Fibroblast of the aortic adventitia (primary cell): ENCODE measurements around the gene WNT16. TPM values are rescaled to one million over a fixed set of nuclear protein-coding genes. Genes with fewer than 3 reads are reported as not detected.
A peak's percentile ranks its signal among the peaks of the same experiment; 100 is the strongest.

Experiments used
- DNase-seq: peaks from one replicate; pipeline ENCODE4 v3.0.0-alpha.2; 2010; ENCODE audit warnings: low read depth
- H3K4me3 ChIP-seq: 2 replicates; pipeline ENCODE4 v1.5.1; 2011; ENCODE audit warnings: low read depth, mild to moderate bottlenecking, control low read depth, low read length, moderate library complexity
- CTCF ChIP-seq: IDR thresholded peaks from 2 replicates; pipeline ENCODE4 v1.5.1; 2011; ENCODE audit warnings: mild to moderate bottlenecking, low read length, control low read depth, inconsistent platforms; ENCODE audit not compliant: insufficient read depth
- total RNA-seq: library from RNA; depleted of rRNA; stranded (reverse); fragments of >200 nt; gene quantifications from 2 replicates; pipeline ENCODE4 v1.2.3, GENCODE V29; 2012; ENCODE audit warnings: low replicate concordance

The WNT16 gene
- total RNA-seq, 1 donor = 2.7 TPM

GRCh38 chr7:121300685-121301420, 27.9 kb upstream of the WNT16 start:
- DNase-seq = no peak
- TF ChIP-seq CTCF = no peak

GRCh38 chr7:121301446-121302213, 27.2 kb upstream of the WNT16 start:
- H3K4me3 ChIP-seq = no peak overlapping the region
- peak; percentile 25 for DNase-seq

More at GRCh38 chr7:121300685-121301420, 27.9 kb upstream of the WNT16 start:
- no peak overlapping the region for H3K4me3 ChIP-seq

DNA sequence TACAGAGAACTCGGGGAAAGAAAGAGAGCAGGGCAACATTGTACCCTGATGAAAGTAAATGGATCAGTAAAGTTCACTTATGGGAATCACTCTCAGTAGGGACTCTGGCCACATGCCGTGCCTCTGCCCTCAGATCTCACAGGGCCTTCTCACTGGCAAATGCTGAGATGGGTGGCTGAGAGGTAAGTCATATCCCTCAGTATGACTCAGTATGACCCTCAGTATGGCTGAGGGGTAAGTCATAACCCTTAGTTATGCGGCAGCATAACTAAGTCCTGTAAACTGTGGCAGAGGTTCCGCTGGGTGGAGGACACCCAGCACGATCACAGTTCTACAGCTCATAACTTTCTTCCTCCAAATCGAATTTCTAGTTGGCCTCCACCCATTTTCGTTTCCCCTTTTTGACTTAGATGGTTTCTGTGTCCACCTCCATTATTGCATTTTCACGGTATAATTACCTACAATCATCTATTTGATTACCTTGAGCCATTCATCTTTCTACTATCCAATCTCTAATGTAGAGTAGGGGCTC, 26.5 kb upstream of the WNT16 start:
- no peak for DNase-seq

More at GRCh38 chr7:121301446-121302213, 27.2 kb upstream of the WNT16 start:
- no peak for TF ChIP-seq CTCF

DNA sequence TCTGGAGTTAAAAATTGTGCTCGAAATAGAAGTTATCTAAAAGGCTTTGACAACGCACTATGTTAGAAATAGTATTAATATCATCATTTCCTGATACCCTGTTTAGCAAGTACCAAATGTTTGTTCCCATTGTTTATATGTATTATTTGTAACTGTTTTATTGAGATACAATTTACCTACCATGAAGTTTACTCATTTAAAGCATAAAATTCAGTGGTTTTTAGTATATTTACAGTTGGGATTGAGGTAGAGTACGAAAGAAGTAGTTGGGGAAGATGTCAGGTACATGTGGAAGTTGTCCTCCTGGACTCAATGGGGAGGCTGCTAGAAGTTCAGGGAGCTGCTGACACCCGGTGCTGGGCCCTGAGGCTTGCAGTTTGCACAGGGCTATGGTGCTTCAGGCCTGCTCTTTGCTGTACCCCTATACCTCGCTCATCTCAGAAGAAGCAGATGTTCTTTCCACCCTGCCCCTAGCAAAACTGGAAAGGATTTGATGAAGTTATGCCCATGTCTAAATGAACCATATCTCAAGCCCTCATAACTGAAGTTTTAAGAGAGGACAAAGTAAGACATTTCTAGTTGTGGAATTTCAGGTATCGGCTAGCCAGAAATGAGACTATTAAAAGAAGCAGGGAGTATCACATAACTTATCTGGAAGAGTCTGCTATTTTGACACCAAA, 25.2 kb upstream of the WNT16 start:
- H3K4me3 ChIP-seq = no peak overlapping the region
- DNase-seq = no peak
- no peak for TF ChIP-seq CTCF

More for the DNA sequence above, 26.5 kb upstream of the WNT16 start:
- H3K4me3 ChIP-seq = no peak overlapping the region
- no peak for TF ChIP-seq CTCF

- no peak for TF ChIP-seq CTCF
- no peak overlapping the region for H3K4me3 ChIP-seq
- no peak for DNase-seq
These were observed 24.6 kb upstream of the WNT16 start for GRCh38 chr7:121304102-121304658.

GRCh38 chr7:121305109-121305508, 23.7 kb upstream of the WNT16 start:
- no peak for TF ChIP-seq CTCF
- DNase-seq = peak; percentile 50
- no peak overlapping the region for H3K4me3 ChIP-seq
